GOT3 (cell line): ENCODE measurements around the gene RNF7.
"Not testable (repeated sequence)": the region's sequence is repeated elsewhere in the genome, so short reads cannot be mapped to it uniquely, and the experiment has no call there.

ENCODE experiments used
- DNase-seq: peaks from one replicate; lab custom pipeline; 2025; ENCODE audit warnings: mixed read lengths; lab: John Stamatoyannopoulos, UW

The RNF7 gene

GRCh38 chr3:141735770-141736465 is 2.2 kb upstream of the RNF7 start:
- DNase-seq = no peak

- DNase-seq = no peak
Observed at GRCh38 chr3:141737093-141737492, 1.0 kb upstream of the RNF7 start.

- DNase-seq = no peak
Observed at GRCh38 chr3:141737678-141738021, 448 bp upstream of the RNF7 start.

- no peak for DNase-seq
Observed at GRCh38 chr3:141738891-141739363, 829 bp downstream of the RNF7 start.

GRCh38 chr3:141739731-141740130 is 1.6 kb downstream of the RNF7 start:
- no peak for DNase-seq

GRCh38 chr3:141740349-141740748 is 2.3 kb downstream of the RNF7 start:
- DNase-seq = no peak

GRCh38 chr3:141743305-141743704 is 5.2 kb downstream of the RNF7 start:
- no peak for DNase-seq

- DNase-seq = no peak
Observed at GRCh38 chr3:141746962-141747361, 8.9 kb downstream of the RNF7 start.

GRCh38 chr3:141753399-141753798 is 15.3 kb downstream of the RNF7 start:
- no peak for DNase-seq

- DNase-seq = no peak
Observed at GRCh38 chr3:141754032-141754431, 15.9 kb downstream of the RNF7 start.

GRCh38 chr3:141762552-141762951 is 24.5 kb downstream of the RNF7 start:
- DNase-seq = not testable (repeated sequence)

GRCh38 chr3:141763088-141763750 is 25.1 kb downstream of the RNF7 start, which contains the start of gene GRK7:
Gene GRK7 (plus strand): TSS chr3:141763408. CDS start chr3:141778285, 14,877 bp downstream.
- no peak for DNase-seq

GRCh38 chr3:141764045-141764444 is 25.9 kb downstream of the RNF7 start:
- no peak for DNase-seq

GRCh38 chr3:141764465-141764864 is 26.4 kb downstream of the RNF7 start:
- DNase-seq = no peak

GRCh38 chr3:141764986-141765385 is 26.9 kb downstream of the RNF7 start:
- no peak for DNase-seq

GRCh38 chr3:141767066-141767465 is 29.0 kb downstream of the RNF7 start:
- DNase-seq = no peak

- DNase-seq = no peak
Observed at GRCh38 chr3:141769221-141769894, 31.3 kb downstream of the RNF7 start.

GRCh38 chr3:141773676-141774075 is 35.6 kb downstream of the RNF7 start:
- DNase-seq = no peak

- no peak for DNase-seq
Observed at GRCh38 chr3:141776376-141776775, 38.3 kb downstream of the RNF7 start.

GRCh38 chr3:141776885-141777284 is 38.8 kb downstream of the RNF7 start:
- no peak for DNase-seq

- no peak for DNase-seq
Observed at GRCh38 chr3:141777957-141778813, 40.1 kb downstream of the RNF7 start.

- DNase-seq = no peak
Observed at GRCh38 chr3:141779667-141780066, 41.6 kb downstream of the RNF7 start.
